Measurements from ENCODE around the gene PHACTR2. TPM values are rescaled to one million over a fixed set of nuclear protein-coding genes. Genes with fewer than 3 reads are reported as not detected.
A peak's percentile ranks its signal among the peaks of the same experiment; 100 is the strongest.

Gene PHACTR2
- total RNA-seq, 6 donors from 2014 or later = 68.1 to 133 (median 109) TPM

DNA sequence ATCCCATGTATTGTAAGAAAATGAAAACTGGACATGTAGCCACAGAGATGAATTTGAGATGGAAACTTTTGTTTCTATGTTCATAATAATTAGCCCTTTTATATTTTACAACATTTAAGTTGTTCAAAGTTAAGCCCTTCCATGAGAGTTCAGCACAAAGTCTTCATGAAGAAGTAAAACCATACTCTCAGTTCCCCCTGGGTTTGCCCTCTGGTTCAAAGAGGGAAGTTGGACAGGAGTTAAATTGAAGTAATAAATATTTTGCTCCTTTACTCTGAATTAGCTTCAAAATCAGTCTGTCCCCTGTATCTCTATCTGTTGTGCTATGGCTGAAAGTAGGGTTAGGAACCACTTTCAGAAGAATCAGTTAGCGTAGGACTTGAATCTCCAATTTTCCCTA is 31.1 kb downstream of the PHACTR2 start:
- Histone ChIP-seq H3K27ac (peak overlapping the region in 1 of 4 donors; percentile 10), H3K4me3 (no peak overlapping the region), H3K9me3 (no peaks in the 10 kb centered on the region), H3K4me1 (peaks cover 12 to 25% (median 15%) of the 10 kb centered on the region in 4 donors), H3K36me3 (peaks cover 0 to 7% (median 0%) of the 10 kb centered on the region in 4 donors), H3K27me3 (no peaks in the 10 kb centered on the region)
- TF ChIP-seq POLR2AphosphoS5 (IDR thresholded peaks at IDR 0.05) = no peak
- ATAC-seq (ENCODE audit: low FRiP score in 2 of 2) = peak in 1 of 2 donors; percentile 49
- 86 to 100% methylated on average over 1 of the region's 1 CpG for WGBS, 2 donors
- no peak for DNase-seq

DNA sequence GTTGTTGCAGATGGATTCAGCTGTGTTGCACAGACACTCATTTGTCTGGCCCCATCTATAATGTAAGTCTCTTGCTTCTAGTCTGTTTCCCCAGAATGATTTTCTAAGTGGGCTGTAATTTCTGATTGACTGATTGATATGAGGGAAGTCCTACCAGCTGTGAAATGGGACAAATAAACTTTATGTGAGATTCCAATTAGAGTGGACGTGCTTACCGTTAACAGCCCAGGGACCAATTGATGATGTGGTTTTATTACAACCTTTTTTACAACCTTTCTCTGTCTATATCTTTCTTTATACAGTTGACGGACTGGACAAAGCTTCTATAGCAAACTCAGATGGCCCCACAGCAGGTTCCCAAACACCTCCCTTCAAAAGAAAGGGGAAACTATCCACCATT is 33.9 kb downstream of the PHACTR2 start:
- H3K4me3 ChIP-seq = no peak overlapping the region
- no peaks in the 10 kb centered on the region for H3K27me3 ChIP-seq
- peaks cover 12 to 25% (median 14%) of the 10 kb centered on the region in 4 donors for H3K4me1 ChIP-seq
- peaks cover 0 to 15% (median 2%) of the 10 kb centered on the region in 4 donors for H3K36me3 ChIP-seq
- TF ChIP-seq EP300 (IDR thresholded peaks at IDR 0.05) (no peak), POLR2A (IDR thresholded peaks at IDR 0.05) (no peak), POLR2AphosphoS5 (IDR thresholded peaks at IDR 0.05) (no peak)
- TF ChIP-seq, protein P1, sequence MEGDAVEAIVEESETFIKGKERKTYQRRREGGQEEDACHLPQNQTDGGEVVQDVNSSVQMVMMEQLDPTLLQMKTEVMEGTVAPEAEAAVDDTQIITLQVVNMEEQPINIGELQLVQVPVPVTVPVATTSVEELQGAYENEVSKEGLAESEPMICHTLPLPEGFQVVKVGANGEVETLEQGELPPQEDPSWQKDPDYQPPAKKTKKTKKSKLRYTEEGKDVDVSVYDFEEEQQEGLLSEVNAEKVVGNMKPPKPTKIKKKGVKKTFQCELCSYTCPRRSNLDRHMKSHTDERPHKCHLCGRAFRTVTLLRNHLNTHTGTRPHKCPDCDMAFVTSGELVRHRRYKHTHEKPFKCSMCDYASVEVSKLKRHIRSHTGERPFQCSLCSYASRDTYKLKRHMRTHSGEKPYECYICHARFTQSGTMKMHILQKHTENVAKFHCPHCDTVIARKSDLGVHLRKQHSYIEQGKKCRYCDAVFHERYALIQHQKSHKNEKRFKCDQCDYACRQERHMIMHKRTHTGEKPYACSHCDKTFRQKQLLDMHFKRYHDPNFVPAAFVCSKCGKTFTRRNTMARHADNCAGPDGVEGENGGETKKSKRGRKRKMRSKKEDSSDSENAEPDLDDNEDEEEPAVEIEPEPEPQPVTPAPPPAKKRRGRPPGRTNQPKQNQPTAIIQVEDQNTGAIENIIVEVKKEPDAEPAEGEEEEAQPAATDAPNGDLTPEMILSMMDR (IDR thresholded peaks at IDR 0.05) = no peak
- no peaks in the 10 kb centered on the region for H3K9me3 ChIP-seq
- DNase-seq (no peak), ATAC-seq (ENCODE audit: low FRiP score in 2 of 2) (no peak)
- WGBS, 2 donors = 97% methylated on average over 3 of the region's 3 CpGs
- H3K27ac ChIP-seq = no peak overlapping the region

DNA sequence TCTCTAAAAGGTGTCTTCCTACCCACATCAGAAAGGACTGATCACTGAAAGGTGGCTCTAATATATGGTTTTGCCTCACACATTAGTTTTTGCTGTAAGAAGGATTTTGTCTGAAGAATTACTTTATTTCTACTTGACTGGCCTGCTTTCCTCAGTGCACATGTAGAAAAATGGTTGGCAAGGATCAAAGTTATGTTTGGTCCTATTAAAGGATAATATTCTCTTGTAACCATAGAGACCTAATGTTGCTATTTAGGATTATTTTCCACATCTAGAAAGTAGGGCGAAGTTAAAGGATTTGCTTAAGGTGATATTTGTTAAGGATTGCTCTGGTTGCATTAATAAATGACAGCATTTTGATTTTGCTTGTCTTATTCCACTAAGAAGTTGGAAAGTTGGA is 40.7 kb downstream of the PHACTR2 start:
- DNase-seq (no peak), ATAC-seq (ENCODE audit: low FRiP score in 2 of 2) (no peak)
- Histone ChIP-seq H3K27ac (no peak overlapping the region), H3K36me3 (peaks cover 0 to 21% (median 2%) of the 10 kb centered on the region in 4 donors), H3K4me1 (no peaks in the 10 kb centered on the region), H3K9me3 (no peaks in the 10 kb centered on the region), H3K27me3 (no peaks in the 10 kb centered on the region), H3K4me3 (no peak overlapping the region)
- WGBS, 2 donors = 87 to 94% methylated on average over 1 of the region's 1 CpG
- TF ChIP-seq, protein P1 (IDR thresholded peaks at IDR 0.05) = no peak
- TF ChIP-seq POLR2A (IDR thresholded peaks at IDR 0.05) = no peak
- no peak for TF ChIP-seq EP300 (IDR thresholded peaks at IDR 0.05)
- no peak for TF ChIP-seq POLR2AphosphoS5 (IDR thresholded peaks at IDR 0.05)

DNA sequence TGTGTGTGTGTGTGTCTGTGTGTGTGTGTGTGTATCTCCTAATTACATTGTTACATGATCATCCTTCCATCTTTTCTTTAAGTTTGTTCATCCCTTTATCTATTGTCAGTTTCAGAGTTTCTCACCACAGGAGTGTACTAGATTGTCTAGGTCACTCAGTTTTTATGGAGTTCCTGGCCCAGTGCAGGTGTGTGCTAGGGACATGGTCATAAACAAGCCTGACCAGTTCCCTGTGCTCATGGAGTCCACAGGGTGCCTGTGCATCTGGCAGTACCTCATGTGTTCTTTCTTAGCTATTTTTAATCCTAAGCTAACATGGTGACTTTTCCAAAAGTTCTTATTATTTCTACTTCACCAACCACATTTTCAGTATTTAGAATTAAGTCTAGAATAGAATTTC is 43.9 kb downstream of the PHACTR2 start:
- H3K9me3 ChIP-seq = no peaks in the 10 kb centered on the region
- ATAC-seq (ENCODE audit: low FRiP score in 2 of 2) (no peak), DNase-seq (no peak)
- no peaks in the 10 kb centered on the region for H3K27me3 ChIP-seq
- H3K4me1 ChIP-seq = no peaks in the 10 kb centered on the region
- H3K27ac ChIP-seq = no peak overlapping the region
- H3K36me3 ChIP-seq = peaks cover 0 to 22% (median 0%) of the 10 kb centered on the region in 4 donors
- H3K4me3 ChIP-seq = no peak overlapping the region
- TF ChIP-seq, protein P1 (IDR thresholded peaks at IDR 0.05) = no peak
- TF ChIP-seq EP300 (IDR thresholded peaks at IDR 0.05) (no peak), POLR2A (IDR thresholded peaks at IDR 0.05) (no peak), POLR2AphosphoS5 (IDR thresholded peaks at IDR 0.05) (no peak)

DNA sequence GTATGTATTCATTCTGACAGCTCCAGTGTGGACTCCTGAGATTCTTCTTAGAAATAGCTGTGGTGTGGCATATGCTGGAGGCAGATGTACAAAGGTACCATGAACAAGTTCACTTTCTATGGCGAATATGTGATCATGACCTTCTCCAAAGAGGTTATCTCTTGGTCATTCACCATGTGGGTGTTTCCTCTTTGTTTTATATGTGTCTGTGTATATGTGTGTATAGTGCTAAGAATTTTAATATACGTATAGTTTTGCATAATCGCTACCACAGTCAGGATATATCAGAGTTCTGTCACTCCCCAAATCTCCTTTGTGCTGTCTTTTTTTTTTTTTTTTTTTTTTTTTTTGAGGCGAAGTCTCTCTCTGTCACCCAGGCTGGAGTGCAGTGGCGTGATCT is 47.1 kb downstream of the PHACTR2 start:
- no peak for TF ChIP-seq POLR2A (IDR thresholded peaks at IDR 0.05)
- TF ChIP-seq EP300 (IDR thresholded peaks at IDR 0.05) = no peak
- TF ChIP-seq, protein P1 (IDR thresholded peaks at IDR 0.05) = no peak
- TF ChIP-seq POLR2AphosphoS5 (IDR thresholded peaks at IDR 0.05) = no peak
- H3K9me3 ChIP-seq = no peaks in the 10 kb centered on the region
- DNase-seq = no peak

More for the DNA sequence above, 47.1 kb downstream of the PHACTR2 start:
- Histone ChIP-seq H3K27ac (no peak overlapping the region), H3K4me1 (no peaks in the 10 kb centered on the region), H3K27me3 (no peaks in the 10 kb centered on the region), H3K4me3 (no peak overlapping the region), H3K36me3 (peaks cover 0 to 21% (median 0%) of the 10 kb centered on the region in 4 donors)
- WGBS, 2 donors = 93 to 96% methylated on average over 5 of the region's 5 CpGs
- no peak for ATAC-seq (ENCODE audit: low FRiP score in 2 of 2)

Measured in upper lobe of left lung (tissue), 6 donors.